ENCODE measurements around the gene CHST4.
"Not testable (repeated sequence)": the region's sequence is repeated elsewhere in the genome, so short reads cannot be mapped to it uniquely, and the experiment has no call there.

CHST4 gene

DNA sequence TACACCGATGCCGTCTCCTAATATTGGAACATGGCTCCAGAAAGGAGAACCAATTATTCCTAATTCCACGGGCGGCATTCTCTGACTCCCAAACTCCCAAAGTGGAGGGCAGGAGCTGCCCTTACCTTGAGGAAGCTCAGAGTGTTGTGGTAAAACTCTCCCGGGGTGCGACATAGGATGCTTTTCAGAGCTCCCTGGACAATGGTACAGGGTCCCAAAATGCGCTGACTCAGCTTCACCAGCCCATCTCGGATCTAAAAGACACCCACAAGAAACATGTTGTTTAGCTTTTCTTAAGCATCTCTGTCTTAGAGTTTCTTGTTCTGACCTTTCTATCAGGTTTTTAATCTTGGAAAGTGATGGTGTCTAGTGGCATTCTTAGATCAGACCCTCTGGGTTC lies 43.9 kb downstream of the CHST4 start:
- no peak for DNase-seq (ENCODE audit: low read depth)

DNA sequence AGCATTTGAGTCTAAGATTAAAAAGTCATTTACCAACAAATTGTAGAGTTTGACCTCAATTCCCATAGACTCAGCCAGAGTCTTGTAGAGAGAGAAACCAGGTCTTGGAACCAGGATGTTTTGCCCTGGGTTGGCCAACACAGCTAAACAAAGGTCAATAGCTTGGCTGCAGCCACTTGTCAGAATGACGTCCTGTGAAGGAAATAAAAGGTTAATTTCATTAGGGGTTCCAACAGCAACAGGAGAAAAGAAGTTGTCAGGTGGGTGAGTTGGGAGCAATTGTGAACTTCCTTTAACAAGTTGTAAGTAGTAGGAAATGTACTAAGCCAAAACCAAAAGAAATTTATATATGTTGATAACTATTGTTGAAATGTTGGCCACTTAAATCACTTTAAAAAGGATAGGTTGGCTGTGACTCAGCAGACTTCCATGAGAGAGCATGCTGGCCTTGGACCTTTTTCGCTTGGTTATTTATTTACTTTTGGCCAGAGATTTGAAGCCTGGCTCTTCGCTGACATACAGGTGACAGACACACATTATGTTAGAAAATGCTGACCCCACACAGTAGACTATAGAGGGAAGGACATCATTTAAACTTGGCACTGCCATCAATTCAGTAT lies 46.4 kb downstream of the CHST4 start:
- DNase-seq (ENCODE audit: low read depth): no peak

DNA sequence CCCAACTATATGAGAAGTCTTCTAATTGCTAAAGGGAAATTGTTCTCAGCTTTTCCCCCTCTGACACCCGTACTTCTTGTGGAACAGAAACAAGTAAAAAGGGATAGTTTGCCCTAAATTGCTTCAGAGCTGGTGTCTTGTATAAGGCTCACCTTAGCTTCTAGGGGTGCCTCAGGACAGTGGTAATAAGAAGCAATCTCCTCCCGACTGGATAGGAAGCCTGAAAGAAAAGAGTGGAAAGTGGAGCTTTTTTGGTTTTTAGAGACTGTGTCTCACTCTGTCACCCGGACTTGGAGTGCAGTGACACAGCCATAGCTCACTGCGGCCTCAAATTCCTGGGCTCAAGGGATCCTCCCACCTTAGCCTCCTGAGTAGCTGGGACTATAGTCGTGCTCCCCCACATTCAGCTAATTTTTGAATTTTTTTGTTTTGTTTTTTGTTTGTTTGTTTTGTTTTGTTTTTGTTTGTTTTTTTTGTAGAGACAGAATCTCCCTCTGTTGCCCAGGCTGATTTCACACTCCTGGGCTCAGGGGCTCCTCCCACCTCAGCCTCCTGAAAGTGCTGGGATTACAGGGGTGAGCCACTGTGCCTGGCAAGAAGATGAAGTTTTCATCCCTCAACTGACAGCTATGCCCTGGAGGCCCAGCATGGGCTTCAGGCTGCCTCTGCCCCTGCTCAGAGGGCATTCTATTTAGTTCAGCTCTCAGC lies 47.3 kb downstream of the CHST4 start:
- no peak for DNase-seq (ENCODE audit: low read depth)

DNA sequence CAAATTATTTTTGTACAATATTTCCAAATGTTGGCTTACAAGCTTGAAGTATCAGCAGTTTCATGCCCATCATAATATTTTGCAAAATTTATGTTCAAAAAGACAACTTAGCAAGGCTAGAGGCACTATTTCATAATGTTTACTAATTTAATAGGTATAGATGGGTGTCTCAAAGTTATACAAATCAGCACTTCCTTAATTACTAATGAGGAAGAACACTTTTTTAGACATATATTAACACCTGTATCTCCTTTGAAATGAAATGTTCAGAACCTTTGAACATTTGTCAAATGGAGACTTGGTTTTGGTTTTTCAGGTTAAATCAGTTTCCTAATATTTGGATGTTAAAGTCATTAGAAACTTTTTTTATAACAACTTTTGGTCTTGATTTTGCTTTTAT lies 48.5 kb downstream of the CHST4 start:
- no peak for DNase-seq (ENCODE audit: low read depth)

DNA sequence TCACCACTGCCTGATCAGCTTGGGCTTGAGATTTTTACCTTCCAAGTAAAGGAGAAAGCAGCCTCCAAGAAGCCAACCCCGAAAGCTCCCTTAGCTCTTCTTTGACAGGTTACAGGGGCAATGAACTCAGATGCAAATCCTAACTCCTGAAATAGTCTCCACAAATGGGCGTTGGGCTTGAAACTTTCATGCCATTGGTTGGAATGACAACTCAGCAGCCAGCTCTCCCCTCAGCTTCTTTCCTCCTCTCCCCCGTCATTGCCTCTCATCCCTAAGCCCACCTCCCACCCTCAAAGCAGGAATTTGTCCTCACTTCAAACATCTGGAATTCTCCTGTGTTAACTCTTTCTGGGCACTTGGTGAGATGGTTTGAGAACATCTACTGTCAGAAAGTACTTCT lies 50.7 kb downstream of the CHST4 start, which contains the start of gene TAT:
TSS of gene TAT (minus strand) at position 122 of the 400 bp plus-strand sequence. CDS start 677 bp downstream, outside the sequence.
- DNase-seq (ENCODE audit: low read depth): no peak

DNA sequence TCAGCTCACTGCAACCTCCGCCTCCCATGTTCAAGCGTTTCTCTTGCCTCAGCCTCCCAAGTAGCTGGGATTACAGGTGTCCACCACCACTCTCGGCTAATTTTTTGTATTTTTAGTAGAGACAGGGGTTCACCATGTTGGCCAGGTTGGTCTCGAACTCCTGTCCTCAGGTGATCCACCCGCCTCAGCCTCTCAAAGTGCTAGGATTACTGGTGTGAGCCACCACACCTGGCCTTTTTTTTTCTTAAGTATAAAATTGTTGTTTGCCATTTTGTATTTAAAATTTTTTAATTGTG lies 56.3 kb downstream of the CHST4 start:
- DNase-seq (ENCODE audit: low read depth): not testable (repeated sequence)

DNA sequence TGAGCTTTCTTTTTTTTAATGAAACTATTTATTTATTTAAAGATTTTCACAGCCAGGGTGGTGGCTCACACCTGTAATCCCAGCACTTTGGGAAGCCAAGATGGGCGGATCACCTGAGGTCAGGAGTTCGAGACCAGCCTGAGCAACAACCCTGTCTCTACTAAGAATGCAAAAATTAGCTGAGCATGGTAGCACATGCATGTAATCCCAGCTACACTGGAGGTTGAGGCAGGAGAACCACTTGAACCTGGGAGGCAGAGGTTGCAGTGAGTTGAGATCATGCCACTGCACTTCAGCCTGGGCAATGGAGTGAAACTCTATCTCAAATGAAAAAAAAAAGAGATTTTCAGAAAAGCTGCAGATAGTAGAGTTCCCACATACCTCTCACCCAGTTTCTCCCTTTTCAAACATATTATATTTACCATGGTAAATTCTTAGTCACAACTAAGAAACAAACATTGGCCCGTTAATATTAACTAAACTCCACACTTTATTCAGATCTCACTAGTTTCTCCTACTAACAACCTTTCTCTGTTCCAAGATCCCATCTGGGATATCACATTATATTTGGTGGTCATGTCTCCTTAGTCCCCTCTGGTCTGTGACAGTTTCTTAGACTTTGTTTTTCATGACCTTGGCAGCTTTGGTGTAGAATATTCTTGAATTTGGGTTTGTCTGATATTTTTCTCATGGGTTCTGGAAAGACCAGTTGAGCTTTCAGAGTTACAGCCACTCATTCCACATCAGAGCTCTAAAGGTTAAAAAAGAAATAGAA lies 58.5 kb downstream of the CHST4 start:
- no peak for DNase-seq (ENCODE audit: low read depth)

DNA sequence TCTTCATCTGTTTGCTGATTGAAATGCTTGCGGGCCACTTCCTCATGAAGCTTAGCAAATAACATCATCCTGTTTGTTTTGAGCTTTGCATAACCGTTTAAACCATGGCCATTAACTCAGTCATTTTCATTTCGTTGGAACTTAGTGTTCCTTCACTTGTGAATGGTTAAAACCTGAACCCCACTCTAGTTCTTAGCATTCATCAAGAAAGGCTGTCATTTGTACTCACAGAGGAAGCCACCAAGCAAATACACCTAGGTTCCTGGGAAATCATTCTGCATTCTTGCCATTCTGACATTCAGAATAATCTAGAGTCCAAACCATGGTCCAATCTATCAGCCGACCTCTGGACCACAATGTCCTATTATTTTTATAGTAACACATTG lies 59.1 kb downstream of the CHST4 start:
- no peak for DNase-seq (ENCODE audit: low read depth)
